ENCODE results near the gene KISS1R. TPM values are rescaled to one million over a fixed set of nuclear protein-coding genes. Genes with fewer than 3 reads are reported as not detected.

KISS1R gene
- polyA plus RNA-seq, 2 of the 4 experiments (the other 2 are of a cell fraction) = 0.14 to 0.79 TPM

DNA sequence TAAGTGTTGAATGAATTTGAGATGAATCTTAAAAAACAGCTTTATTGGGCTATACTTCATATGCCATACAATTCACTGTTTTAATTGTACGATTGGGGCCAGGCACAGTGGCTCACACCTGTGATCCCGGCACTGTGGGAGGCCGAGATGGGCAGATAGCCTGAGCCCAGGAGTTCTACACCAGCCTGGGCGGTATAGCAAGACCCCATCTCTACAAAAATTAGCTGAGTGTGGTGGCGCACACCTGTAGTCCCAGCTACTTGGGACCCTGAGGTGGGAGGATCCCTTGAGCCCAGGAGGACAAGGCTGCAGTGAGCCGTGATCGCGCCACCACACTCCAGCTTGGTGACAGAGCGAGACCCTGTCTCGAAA is 19.0 kb downstream of the KISS1R start:
- Histone ChIP-seq H3K4me1 (peaks cover 37% of the 10 kb centered on the region), H3K27ac (no peak overlapping the region), H3K9me3 (no peaks in the 10 kb centered on the region), H3K4me3 (no peak overlapping the region), H3K4me2 (no peak overlapping the region)
- no peak for ATAC-seq
- TF ChIP-seq HOXB13 (CRISPR knock-in tag; IDR thresholded peaks at IDR 0.05; ENCODE audit: low read depth) (no peak), ZNF302 (CRISPR knock-in tag; IDR thresholded peaks at IDR 0.05) (no peak), ZSCAN20 (CRISPR knock-in tag; IDR thresholded peaks at IDR 0.05) (no peak), CHD4 (IDR thresholded peaks at IDR 0.05; ENCODE audit: borderline replicate concordance) (no peak), FOXS1 (CRISPR knock-in tag; IDR thresholded peaks at IDR 0.05) (no peak)
- TF ChIP-seq, protein P1, sequence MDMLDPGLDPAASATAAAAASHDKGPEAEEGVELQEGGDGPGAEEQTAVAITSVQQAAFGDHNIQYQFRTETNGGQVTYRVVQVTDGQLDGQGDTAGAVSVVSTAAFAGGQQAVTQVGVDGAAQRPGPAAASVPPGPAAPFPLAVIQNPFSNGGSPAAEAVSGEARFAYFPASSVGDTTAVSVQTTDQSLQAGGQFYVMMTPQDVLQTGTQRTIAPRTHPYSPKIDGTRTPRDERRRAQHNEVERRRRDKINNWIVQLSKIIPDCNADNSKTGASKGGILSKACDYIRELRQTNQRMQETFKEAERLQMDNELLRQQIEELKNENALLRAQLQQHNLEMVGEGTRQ (IDR thresholded peaks at IDR 0.05) = no peak
- TF ChIP-seq, protein P2, sequence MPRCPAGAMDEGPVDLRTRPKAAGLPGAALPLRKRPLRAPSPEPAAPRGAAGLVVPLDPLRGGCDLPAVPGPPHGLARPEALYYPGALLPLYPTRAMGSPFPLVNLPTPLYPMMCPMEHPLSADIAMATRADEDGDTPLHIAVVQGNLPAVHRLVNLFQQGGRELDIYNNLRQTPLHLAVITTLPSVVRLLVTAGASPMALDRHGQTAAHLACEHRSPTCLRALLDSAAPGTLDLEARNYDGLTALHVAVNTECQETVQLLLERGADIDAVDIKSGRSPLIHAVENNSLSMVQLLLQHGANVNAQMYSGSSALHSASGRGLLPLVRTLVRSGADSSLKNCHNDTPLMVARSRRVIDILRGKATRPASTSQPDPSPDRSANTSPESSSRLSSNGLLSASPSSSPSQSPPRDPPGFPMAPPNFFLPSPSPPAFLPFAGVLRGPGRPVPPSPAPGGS (IDR thresholded peaks at IDR 0.05) = no peak
- POLR2A ChIA-PET = no interaction called here
- no peak for FAIRE-seq
- DNase-seq (ENCODE audit: low read depth in 1 of 2, low spot score in 1 of 2) = no peak
- CTCF ChIA-PET = interaction anchor here (0.6 to 1.8 kb wide), 4 partner anchors 9 to 288 kb away, joined by 3 to 4 read pairs (median 3); no protein-coding TSS in a partner anchor
- WGBS (ENCODE audit: missing lambda C conversion rate) = 95% methylated on average over 10 of the region's 10 CpGs

DNA sequence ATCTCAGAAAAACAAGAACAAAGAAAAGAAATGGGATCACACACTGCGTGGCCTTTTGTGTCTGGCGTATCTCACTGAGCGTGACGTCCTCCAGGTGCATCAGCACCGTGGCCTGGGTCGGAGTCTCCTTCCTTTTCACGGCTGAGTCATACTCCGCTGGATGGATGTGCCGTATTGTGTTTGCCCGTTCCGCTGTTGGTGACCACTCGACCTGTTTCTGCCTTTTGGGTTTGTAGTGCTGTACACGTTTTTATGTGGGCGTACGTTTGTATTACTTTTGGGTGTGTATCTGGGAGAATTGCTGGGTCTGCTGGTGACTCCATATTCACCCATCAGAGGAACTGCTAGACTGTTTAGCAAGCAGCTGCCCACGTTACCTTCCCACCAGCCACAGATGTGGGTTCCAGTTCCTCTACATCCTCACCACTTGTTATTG is 20.1 kb downstream of the KISS1R start:
- ChIA-PET POLR2A (no interaction called here), CTCF (interaction anchor here (0.7 to 1.8 kb wide), 4 partner anchors 15 to 45 kb away, joined by 3 to 4 read pairs (median 4); no protein-coding TSS in a partner anchor)
- no peak for TF ChIP-seq NPAS2 (CRISPR knock-in tag; IDR thresholded peaks at IDR 0.05; ENCODE audit: borderline replicate concordance)
- no peak for TF ChIP-seq RAD21 (conservative IDR thresholded peaks at IDR 0.05 in 1 of 2, IDR thresholded peaks at IDR 0.05 in 1 of 2)
- no peak for TF ChIP-seq ZSCAN20 (CRISPR knock-in tag; IDR thresholded peaks at IDR 0.05)
- no peak for TF ChIP-seq HOXB13 (CRISPR knock-in tag; IDR thresholded peaks at IDR 0.05; ENCODE audit: low read depth)
- TF ChIP-seq EHF (CRISPR knock-in tag; IDR thresholded peaks at IDR 0.05) = no peak
- no peak for TF ChIP-seq JUN (IDR thresholded peaks at IDR 0.05)
- TF ChIP-seq HDAC2 (IDR thresholded peaks at IDR 0.05) = no peak
- TF ChIP-seq, protein P3, sequence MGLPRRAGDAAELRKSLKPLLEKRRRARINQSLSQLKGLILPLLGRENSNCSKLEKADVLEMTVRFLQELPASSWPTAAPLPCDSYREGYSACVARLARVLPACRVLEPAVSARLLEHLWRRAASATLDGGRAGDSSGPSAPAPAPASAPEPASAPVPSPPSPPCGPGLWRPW (IDR thresholded peaks at IDR 0.05) = no peak
- no peak for TF ChIP-seq TFCP2L1 (CRISPR knock-in tag; IDR thresholded peaks at IDR 0.05)
- TF ChIP-seq JUNB (IDR thresholded peaks at IDR 0.05) = no peak
- TF ChIP-seq KDM5A (IDR thresholded peaks at IDR 0.05) = no peak
- TF ChIP-seq, protein P2 (IDR thresholded peaks at IDR 0.05) = no peak
- TF ChIP-seq HEYL (CRISPR knock-in tag; IDR thresholded peaks at IDR 0.05) = no peak
- no peak for TF ChIP-seq PHF8 (IDR thresholded peaks at IDR 0.05; ENCODE audit: borderline replicate concordance, low read depth)
- H3K4me3 ChIP-seq = no peak overlapping the region
- ATAC-seq (no peak), DNase-seq (ENCODE audit: low read depth in 1 of 2, low spot score in 1 of 2) (no peak), FAIRE-seq (no peak)
- H3K4me1 ChIP-seq = peaks cover 44% of the 10 kb centered on the region
- no peaks in the 10 kb centered on the region for H3K9me3 ChIP-seq
- no peak overlapping the region for H3K4me2 ChIP-seq
- H3K27ac ChIP-seq = no peak overlapping the region
- WGBS (ENCODE audit: missing lambda C conversion rate) = 90% methylated on average over 16 of the region's 16 CpGs

DNA sequence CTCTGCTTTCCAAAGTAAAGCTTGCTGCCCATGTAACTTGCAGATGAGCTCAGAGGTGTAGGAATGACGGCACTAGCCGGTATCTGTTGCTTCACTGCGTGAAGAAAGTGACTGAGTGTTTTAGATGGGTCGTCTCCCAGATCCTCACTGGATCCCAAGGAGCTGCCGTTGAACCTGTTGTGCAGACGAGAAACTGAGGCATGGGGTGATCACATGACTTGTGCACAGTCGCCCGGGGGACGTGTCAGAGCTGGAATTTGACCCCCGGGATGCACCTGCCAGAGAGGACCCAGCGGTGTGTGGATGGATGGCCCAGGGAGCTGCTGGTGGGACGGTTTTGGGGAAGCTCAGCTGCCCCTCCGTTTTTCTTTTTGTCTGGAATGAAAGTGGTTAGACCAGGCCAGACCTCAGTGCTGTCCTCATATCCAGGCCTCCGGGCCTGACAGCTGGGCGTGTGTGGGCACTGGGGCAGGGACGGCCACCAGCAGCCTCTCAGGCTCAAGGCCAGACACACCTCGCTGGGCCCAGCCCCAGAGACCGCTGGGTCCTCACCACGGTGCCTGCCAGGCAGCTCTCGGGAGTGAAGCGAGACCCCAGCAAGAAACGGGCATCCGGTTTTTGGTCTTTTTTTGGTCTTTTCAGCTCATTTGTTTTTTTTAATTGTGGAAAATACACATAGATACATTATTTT is 21.2 kb downstream of the KISS1R start:
- no peaks in the 10 kb centered on the region for H3K9me3 ChIP-seq
- H3K4me3 ChIP-seq = no peak overlapping the region
- WGBS (ENCODE audit: missing lambda C conversion rate) = 89% methylated on average over 20 of the region's 23 CpGs
- ChIA-PET POLR2A (interaction anchor here (0.7 kb wide), 1 partner anchor 61 kb away, joined by 5 read pairs; no protein-coding TSS in a partner anchor), CTCF (interaction anchor here (0.6 to 1.6 kb wide), 4 partner anchors 16 to 44 kb away, joined by 4 read pairs; no protein-coding TSS in a partner anchor)
- no peak for ATAC-seq
- no peak for FAIRE-seq
- TF ChIP-seq HOXB5 (CRISPR knock-in tag; IDR thresholded peaks at IDR 0.05) (no peak), CBX2 (IDR thresholded peaks at IDR 0.05; ENCODE audit: borderline replicate concordance, low read depth) (no peak), POLR2A (IDR thresholded peaks at IDR 0.05; ENCODE audit: low read length) (no peak)
- TF ChIP-seq, protein P4, sequence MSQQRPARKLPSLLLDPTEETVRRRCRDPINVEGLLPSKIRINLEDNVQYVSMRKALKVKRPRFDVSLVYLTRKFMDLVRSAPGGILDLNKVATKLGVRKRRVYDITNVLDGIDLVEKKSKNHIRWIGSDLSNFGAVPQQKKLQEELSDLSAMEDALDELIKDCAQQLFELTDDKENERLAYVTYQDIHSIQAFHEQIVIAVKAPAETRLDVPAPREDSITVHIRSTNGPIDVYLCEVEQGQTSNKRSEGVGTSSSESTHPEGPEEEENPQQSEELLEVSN (IDR thresholded peaks at IDR 0.05; ENCODE audit: borderline replicate concordance, low read depth) = no peak
- H3K4me2 ChIP-seq = no peak overlapping the region
- no peak overlapping the region for H3K27ac ChIP-seq
- H3K4me1 ChIP-seq = peaks cover 34% of the 10 kb centered on the region
- DNase-seq (ENCODE audit: low read depth in 1 of 2, low spot score in 1 of 2) = no peak
